ENCODE results near the gene DVL1. TPM values are rescaled to one million over a fixed set of nuclear protein-coding genes. Genes with fewer than 3 reads are reported as not detected.

Gene DVL1
- polyA plus RNA-seq, 4 donors = 46.7 to 88.8 (median 61.3) TPM

GRCh38 chr1:1332031-1332755 lies 17.0 kb downstream of the DVL1 start:
- H3K27me3 ChIP-seq (ENCODE audit: control insufficient read depth in 3 of 3, insufficient read depth in 3 of 3, low read length in 3 of 3) = no peaks in the 10 kb centered on the region
- peaks cover 0 to 17% (median 0%) of the 10 kb centered on the region in 3 donors for H3K4me1 ChIP-seq (ENCODE audit: control insufficient read depth in 3 of 3, insufficient read depth in 2 of 3, low read depth in 1 of 3, low read length in 2 of 3)
- peaks cover 0 to 67% (median 3%) of the 10 kb centered on the region in 3 donors for H3K36me3 ChIP-seq (ENCODE audit: control insufficient read depth in 3 of 3, insufficient read depth in 2 of 3, low read depth in 1 of 3, low read length in 3 of 3)
- H3K9me3 ChIP-seq (ENCODE audit: control insufficient read depth in 2 of 2, insufficient read depth in 1 of 2, low read depth in 1 of 2, low read length in 1 of 2) = no peaks in the 10 kb centered on the region
- no peak overlapping the region for H3K4me3 ChIP-seq (ENCODE audit: low read depth in 1 of 3, low read length in 3 of 3)
- 51 to 87% (median 66%) methylated on average over 54 to 57 of the region's 57 CpGs for WGBS, 3 donors
- FAIRE-seq (no peak), DNase-seq (no peak)
- H3K27ac ChIP-seq (ENCODE audit: low read depth in 1 of 3, low read length in 2 of 3) = no peak overlapping the region

DNA sequence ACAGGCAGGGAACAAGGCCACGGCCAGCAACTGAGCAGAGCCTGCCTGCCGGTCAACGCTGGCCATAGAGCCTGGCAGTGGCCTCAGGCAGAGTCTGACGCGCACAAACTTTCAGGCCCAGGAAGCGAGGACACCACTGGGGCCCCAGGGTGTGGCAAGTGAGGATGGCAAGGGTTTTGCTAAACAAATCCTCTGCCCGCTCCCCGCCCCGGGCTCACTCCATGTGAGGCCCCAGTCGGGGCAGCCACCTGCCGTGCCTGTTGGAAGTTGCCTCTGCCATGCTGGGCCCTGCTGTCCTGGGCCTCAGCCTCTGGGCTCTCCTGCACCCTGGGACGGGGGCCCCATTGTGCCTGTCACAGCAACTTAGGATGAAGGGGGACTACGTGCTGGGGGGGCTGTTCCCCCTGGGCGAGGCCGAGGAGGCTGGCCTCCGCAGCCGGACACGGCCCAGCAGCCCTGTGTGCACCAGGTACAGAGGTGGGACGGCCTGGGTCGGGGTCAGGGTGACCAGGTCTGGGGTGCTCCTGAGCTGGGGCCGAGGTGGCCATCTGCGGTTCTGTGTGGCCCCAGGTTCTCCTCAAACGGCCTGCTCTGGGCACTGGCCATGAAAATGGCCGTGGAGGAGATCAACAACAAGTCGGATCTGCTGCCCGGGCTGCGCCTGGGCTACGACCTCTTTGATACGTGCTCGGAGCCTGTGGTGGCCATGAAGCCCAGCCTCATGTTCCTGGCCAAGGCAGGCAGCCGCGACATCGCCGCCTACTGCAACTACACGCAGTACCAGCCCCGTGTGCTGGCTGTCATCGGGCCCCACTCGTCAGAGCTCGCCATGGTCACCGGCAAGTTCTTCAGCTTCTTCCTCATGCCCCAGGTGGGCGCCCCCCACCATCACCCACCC lies 17.9 kb downstream of the DVL1 start, which contains the start of gene TAS1R3:
Gene TAS1R3, plus strand, starts transcription at position 213 of the 898 bp plus-strand sequence. Its CDS starts 66 bp downstream, at position 279.
- WGBS, 3 donors = 43 to 72% (median 56%) methylated on average over 37 to 41 of the region's 41 CpGs

GRCh38 chr1:1330366-1331067 lies 18.7 kb downstream of the DVL1 start:
- Histone ChIP-seq H3K4me3 (ENCODE audit: low read depth in 1 of 3, low read length in 3 of 3) (no peak overlapping the region), H3K4me1 (ENCODE audit: control insufficient read depth in 3 of 3, insufficient read depth in 2 of 3, low read depth in 1 of 3, low read length in 2 of 3) (peaks cover 0 to 26% (median 0%) of the 10 kb centered on the region in 3 donors), H3K9me3 (ENCODE audit: control insufficient read depth in 2 of 2, insufficient read depth in 1 of 2, low read depth in 1 of 2, low read length in 1 of 2) (no peaks in the 10 kb centered on the region), H3K27me3 (ENCODE audit: control insufficient read depth in 3 of 3, insufficient read depth in 3 of 3, low read length in 3 of 3) (no peaks in the 10 kb centered on the region), H3K27ac (ENCODE audit: low read depth in 1 of 3, low read length in 2 of 3) (peak overlapping the region in 1 of 3 donors; percentile 15), H3K36me3 (ENCODE audit: control insufficient read depth in 3 of 3, insufficient read depth in 2 of 3, low read depth in 1 of 3, low read length in 3 of 3) (peaks cover 0 to 64% (median 3%) of the 10 kb centered on the region in 3 donors)
- DNase-seq = no peak
- no peak for FAIRE-seq
- WGBS, 3 donors = 40 to 55% (median 41%) methylated on average over 11 to 15 of the region's 15 CpGs

More for the DNA sequence above, 17.9 kb downstream of the DVL1 start, which contains the start of gene TAS1R3:
- Histone ChIP-seq H3K4me1 (ENCODE audit: control insufficient read depth in 3 of 3, insufficient read depth in 2 of 3, low read depth in 1 of 3, low read length in 2 of 3) (peaks cover 0 to 18% (median 0%) of the 10 kb centered on the region in 3 donors), H3K27me3 (ENCODE audit: control insufficient read depth in 3 of 3, insufficient read depth in 3 of 3, low read length in 3 of 3) (no peaks in the 10 kb centered on the region), H3K27ac (ENCODE audit: low read depth in 1 of 3, low read length in 2 of 3) (peak within 1 kb of the TSS in 1 of 3 donors; percentile 15), H3K36me3 (ENCODE audit: control insufficient read depth in 3 of 3, insufficient read depth in 2 of 3, low read depth in 1 of 3, low read length in 3 of 3) (peaks cover 0 to 68% (median 3%) of the 10 kb centered on the region in 3 donors), H3K4me3 (ENCODE audit: low read depth in 1 of 3, low read length in 3 of 3) (no peak within 1 kb of the TSS), H3K9me3 (ENCODE audit: control insufficient read depth in 2 of 2, insufficient read depth in 1 of 2, low read depth in 1 of 2, low read length in 1 of 2) (no peaks in the 10 kb centered on the region)
- FAIRE-seq = no peak
- no peak for DNase-seq

- H3K27ac ChIP-seq (ENCODE audit: low read depth in 1 of 3, low read length in 2 of 3) = no peak overlapping the region
- H3K27me3 ChIP-seq (ENCODE audit: control insufficient read depth in 3 of 3, insufficient read depth in 3 of 3, low read length in 3 of 3) = no peaks in the 10 kb centered on the region
- H3K4me3 ChIP-seq (ENCODE audit: low read depth in 1 of 3, low read length in 3 of 3) = no peak overlapping the region
- FAIRE-seq (no peak), DNase-seq (no peak)
- H3K9me3 ChIP-seq (ENCODE audit: control insufficient read depth in 2 of 2, insufficient read depth in 1 of 2, low read depth in 1 of 2, low read length in 1 of 2) = no peaks in the 10 kb centered on the region
- peaks cover 0 to 30% (median 0%) of the 10 kb centered on the region in 3 donors for H3K4me1 ChIP-seq (ENCODE audit: control insufficient read depth in 3 of 3, insufficient read depth in 2 of 3, low read depth in 1 of 3, low read length in 2 of 3)
- peaks cover 0 to 58% (median 3%) of the 10 kb centered on the region in 3 donors for H3K36me3 ChIP-seq (ENCODE audit: control insufficient read depth in 3 of 3, insufficient read depth in 2 of 3, low read depth in 1 of 3, low read length in 3 of 3)
- WGBS, 3 donors = 86 to 92% (median 88%) methylated on average over 58 of the region's 58 CpGs
These were observed 19.7 kb downstream of the DVL1 start for GRCh38 chr1:1329304-1330210.

DNA sequence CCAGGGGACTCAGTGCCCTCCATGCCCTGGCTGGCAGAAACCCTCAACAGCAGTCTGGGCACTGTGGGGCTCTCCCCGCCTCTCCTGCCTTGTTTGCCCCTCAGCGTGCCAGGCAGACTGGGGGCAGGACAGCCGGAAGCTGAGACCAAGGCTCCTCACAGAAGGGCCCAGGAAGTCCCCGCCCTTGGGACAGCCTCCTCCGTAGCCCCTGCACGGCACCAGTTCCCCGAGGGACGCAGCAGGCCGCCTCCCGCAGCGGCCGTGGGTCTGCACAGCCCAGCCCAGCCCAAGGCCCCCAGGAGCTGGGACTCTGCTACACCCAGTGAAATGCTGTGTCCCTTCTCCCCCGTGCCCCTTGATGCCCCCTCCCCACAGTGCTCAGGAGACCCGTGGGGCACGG lies 21.0 kb downstream of the DVL1 start:
- no peak overlapping the region for H3K27ac ChIP-seq (ENCODE audit: low read depth in 1 of 3, low read length in 2 of 3)
- DNase-seq (no peak), FAIRE-seq (no peak)
- peaks cover 0 to 34% (median 0%) of the 10 kb centered on the region in 3 donors for H3K4me1 ChIP-seq (ENCODE audit: control insufficient read depth in 3 of 3, insufficient read depth in 2 of 3, low read depth in 1 of 3, low read length in 2 of 3)
- 75 to 86% (median 84%) methylated on average over 8 to 15 of the region's 15 CpGs for WGBS, 3 donors
- no peaks in the 10 kb centered on the region for H3K27me3 ChIP-seq (ENCODE audit: control insufficient read depth in 3 of 3, insufficient read depth in 3 of 3, low read length in 3 of 3)
- no peak overlapping the region for H3K4me3 ChIP-seq (ENCODE audit: low read depth in 1 of 3, low read length in 3 of 3)
- H3K9me3 ChIP-seq (ENCODE audit: control insufficient read depth in 2 of 2, insufficient read depth in 1 of 2, low read depth in 1 of 2, low read length in 1 of 2) = no peaks in the 10 kb centered on the region
- peaks cover 0 to 47% (median 3%) of the 10 kb centered on the region in 3 donors for H3K36me3 ChIP-seq (ENCODE audit: control insufficient read depth in 3 of 3, insufficient read depth in 2 of 3, low read depth in 1 of 3, low read length in 3 of 3)

DNA sequence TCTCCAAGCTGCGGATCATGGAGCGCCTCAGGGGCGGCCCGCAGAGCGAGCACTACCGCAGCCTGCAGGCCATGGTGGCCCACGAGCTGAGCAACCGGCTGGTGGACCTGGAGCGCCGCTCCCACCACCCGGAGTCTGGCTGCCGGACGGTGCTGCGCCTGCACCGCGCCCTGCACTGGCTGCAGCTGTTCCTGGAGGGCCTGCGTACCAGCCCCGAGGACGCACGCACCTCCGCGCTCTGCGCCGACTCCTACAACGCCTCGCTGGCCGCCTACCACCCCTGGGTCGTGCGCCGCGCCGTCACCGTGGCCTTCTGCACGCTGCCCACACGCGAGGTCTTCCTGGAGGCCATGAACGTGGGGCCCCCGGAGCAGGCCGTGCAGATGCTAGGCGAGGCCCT lies 21.9 kb downstream of the DVL1 start:
- no peak overlapping the region for H3K27ac ChIP-seq (ENCODE audit: low read depth in 1 of 3, low read length in 2 of 3)
- H3K4me1 ChIP-seq (ENCODE audit: control insufficient read depth in 3 of 3, insufficient read depth in 2 of 3, low read depth in 1 of 3, low read length in 2 of 3) = peaks cover 0 to 36% (median 6%) of the 10 kb centered on the region in 3 donors
- DNase-seq (no peak), FAIRE-seq (no peak)
- no peaks in the 10 kb centered on the region for H3K9me3 ChIP-seq (ENCODE audit: control insufficient read depth in 2 of 2, insufficient read depth in 1 of 2, low read depth in 1 of 2, low read length in 1 of 2)
- H3K4me3 ChIP-seq (ENCODE audit: low read depth in 1 of 3, low read length in 3 of 3) = no peak overlapping the region
- 92% methylated on average over 33 to 40 of the region's 40 CpGs for WGBS, 3 donors
- H3K27me3 ChIP-seq (ENCODE audit: control insufficient read depth in 3 of 3, insufficient read depth in 3 of 3, low read length in 3 of 3) = no peaks in the 10 kb centered on the region
- peaks cover 0 to 48% (median 3%) of the 10 kb centered on the region in 3 donors for H3K36me3 ChIP-seq (ENCODE audit: control insufficient read depth in 3 of 3, insufficient read depth in 2 of 3, low read depth in 1 of 3, low read length in 3 of 3)

- H3K4me1 ChIP-seq (ENCODE audit: control insufficient read depth in 3 of 3, insufficient read depth in 2 of 3, low read depth in 1 of 3, low read length in 2 of 3) = peaks cover 0 to 32% (median 6%) of the 10 kb centered on the region in 3 donors
- no peaks in the 10 kb centered on the region for H3K9me3 ChIP-seq (ENCODE audit: control insufficient read depth in 2 of 2, insufficient read depth in 1 of 2, low read depth in 1 of 2, low read length in 1 of 2)
- FAIRE-seq (no peak), DNase-seq (no peak)
- H3K27me3 ChIP-seq (ENCODE audit: control insufficient read depth in 3 of 3, insufficient read depth in 3 of 3, low read length in 3 of 3) = no peaks in the 10 kb centered on the region
- 44 to 54% (median 46%) methylated on average over 8 of the region's 8 CpGs for WGBS, 3 donors
- H3K4me3 ChIP-seq (ENCODE audit: low read depth in 1 of 3, low read length in 3 of 3) = peak overlapping the region in 2 of 3 donors; percentile 58 to 78
- H3K27ac ChIP-seq (ENCODE audit: low read depth in 1 of 3, low read length in 2 of 3) = no peak overlapping the region
- H3K36me3 ChIP-seq (ENCODE audit: control insufficient read depth in 3 of 3, insufficient read depth in 2 of 3, low read depth in 1 of 3, low read length in 3 of 3) = peaks cover 0 to 58% (median 3%) of the 10 kb centered on the region in 3 donors
These were observed 23.1 kb downstream of the DVL1 start for GRCh38 chr1:1326075-1326605.
